HFFc6 (cell line): Measurements from ENCODE around the gene MTHFSD. TPM values are rescaled to one million over a fixed set of nuclear protein-coding genes. Genes with fewer than 3 reads are reported as not detected.

Experiments
- DNase-seq: peaks from one replicate; pipeline ENCODE4 v3.0.0-alpha.2; 2018
- H3K27ac Mint-ChIP-seq: 2 replicates; pipeline ENCODE4 v1.8.0; 2020; ENCODE audit warnings: mild to moderate bottlenecking, mixed read lengths
- H3K27me3 Mint-ChIP-seq: 2 replicates; pipeline ENCODE4 v1.8.0; 2021; ENCODE audit warnings: mild to moderate bottlenecking, moderate library complexity, mixed read lengths; ENCODE audit not compliant: insufficient read depth
- H3K36me3 Mint-ChIP-seq: 2 replicates; pipeline ENCODE4 v1.8.0; 2021; ENCODE audit warnings: low read depth, mixed read lengths
- H3K4me1 Mint-ChIP-seq: 2 replicates; pipeline ENCODE4 v1.8.0; 2020; ENCODE audit warnings: low read depth, mixed read lengths
- H3K4me3 Mint-ChIP-seq: 2 replicates; pipeline ENCODE4 v1.8.0; 2020; ENCODE audit warnings: mild to moderate bottlenecking, moderate library complexity, mixed read lengths
- H3K9me3 Mint-ChIP-seq: 2 replicates; pipeline ENCODE4 v1.8.0; 2020; ENCODE audit warnings: mild to moderate bottlenecking, mixed read lengths
- total RNA-seq, 6 experiments: library from RNA; stranded (reverse); fragmentation: NEBNext Ultra II Directional; extraction: Animal tissue kit (Norgen Biotek cat#: 25700); gene quantifications; 2 replicates in 1 of 6; 3 replicates in 5 of 6; pipeline ENCODE4 v1.2.3, GENCODE V29; 2021
- TF ChIP-seq, protein P1 (sequence below): fragments of 200-600 bp; sonication (generic); IDR thresholded peaks from 2 replicates; pipeline ENCODE4 v1.5.0; 2021; ENCODE audit warnings: antibody characterized with exemption, mild to moderate bottlenecking

MTHFSD gene
- total RNA-seq, 6 experiments from 2014 or later: 16.8 to 18.6 (median 17.0) TPM

DNA sequence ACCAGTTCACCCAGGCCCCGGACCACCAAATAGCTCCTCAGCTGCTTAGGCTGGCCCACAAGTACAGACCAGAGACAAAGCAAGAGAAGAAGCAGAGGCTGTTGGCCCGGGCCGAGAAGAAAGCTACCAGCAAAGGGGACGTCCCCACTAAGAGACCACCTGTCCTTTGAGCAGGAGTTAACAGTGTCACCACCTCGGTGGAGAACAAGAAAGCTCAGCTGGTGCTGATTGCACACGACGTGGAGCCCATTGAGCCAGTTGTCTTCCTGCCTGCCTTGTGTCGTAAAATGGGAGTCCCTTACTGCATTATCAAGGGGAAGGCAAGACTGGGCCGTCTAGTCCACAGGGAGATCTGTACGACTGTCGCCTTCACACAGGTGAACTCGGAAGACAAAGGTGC, 29.3 kb downstream of the MTHFSD start:
- Mint-ChIP-seq H3K4me3 (no peak overlapping the region), H3K4me1 (peaks cover 21% of the 10 kb centered on the region), H3K27ac (no peak overlapping the region), H3K9me3 (peaks cover 6% of the 10 kb centered on the region), H3K36me3 (peaks cover 20% of the 10 kb centered on the region), H3K27me3 (peaks cover 20% of the 10 kb centered on the region)
- no peak for DNase-seq
- TF ChIP-seq, protein P1, sequence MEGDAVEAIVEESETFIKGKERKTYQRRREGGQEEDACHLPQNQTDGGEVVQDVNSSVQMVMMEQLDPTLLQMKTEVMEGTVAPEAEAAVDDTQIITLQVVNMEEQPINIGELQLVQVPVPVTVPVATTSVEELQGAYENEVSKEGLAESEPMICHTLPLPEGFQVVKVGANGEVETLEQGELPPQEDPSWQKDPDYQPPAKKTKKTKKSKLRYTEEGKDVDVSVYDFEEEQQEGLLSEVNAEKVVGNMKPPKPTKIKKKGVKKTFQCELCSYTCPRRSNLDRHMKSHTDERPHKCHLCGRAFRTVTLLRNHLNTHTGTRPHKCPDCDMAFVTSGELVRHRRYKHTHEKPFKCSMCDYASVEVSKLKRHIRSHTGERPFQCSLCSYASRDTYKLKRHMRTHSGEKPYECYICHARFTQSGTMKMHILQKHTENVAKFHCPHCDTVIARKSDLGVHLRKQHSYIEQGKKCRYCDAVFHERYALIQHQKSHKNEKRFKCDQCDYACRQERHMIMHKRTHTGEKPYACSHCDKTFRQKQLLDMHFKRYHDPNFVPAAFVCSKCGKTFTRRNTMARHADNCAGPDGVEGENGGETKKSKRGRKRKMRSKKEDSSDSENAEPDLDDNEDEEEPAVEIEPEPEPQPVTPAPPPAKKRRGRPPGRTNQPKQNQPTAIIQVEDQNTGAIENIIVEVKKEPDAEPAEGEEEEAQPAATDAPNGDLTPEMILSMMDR: no peak

DNA sequence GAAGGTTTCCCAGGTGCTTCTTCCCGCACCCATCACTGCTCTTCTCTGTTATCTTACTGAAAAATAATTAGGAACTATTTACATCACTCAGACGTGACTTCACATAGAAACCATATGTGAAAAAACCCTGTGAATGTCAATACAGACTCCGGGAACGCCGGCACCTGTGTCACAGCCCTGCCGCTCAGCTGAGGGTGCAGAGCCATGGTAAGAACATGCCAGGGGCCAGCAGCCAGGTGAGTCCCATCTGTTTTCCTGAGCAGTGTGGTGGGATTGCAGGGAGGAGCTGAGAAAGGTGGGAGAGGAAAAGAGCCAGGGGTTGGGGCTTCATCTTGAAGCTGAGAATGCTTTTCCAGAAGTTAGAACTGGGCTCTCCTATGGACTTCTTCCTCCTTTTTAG, 31.0 kb downstream of the MTHFSD start:
- Mint-ChIP-seq H3K27me3 (peaks cover 24% of the 10 kb centered on the region), H3K9me3 (peaks cover 6% of the 10 kb centered on the region)

DNA sequence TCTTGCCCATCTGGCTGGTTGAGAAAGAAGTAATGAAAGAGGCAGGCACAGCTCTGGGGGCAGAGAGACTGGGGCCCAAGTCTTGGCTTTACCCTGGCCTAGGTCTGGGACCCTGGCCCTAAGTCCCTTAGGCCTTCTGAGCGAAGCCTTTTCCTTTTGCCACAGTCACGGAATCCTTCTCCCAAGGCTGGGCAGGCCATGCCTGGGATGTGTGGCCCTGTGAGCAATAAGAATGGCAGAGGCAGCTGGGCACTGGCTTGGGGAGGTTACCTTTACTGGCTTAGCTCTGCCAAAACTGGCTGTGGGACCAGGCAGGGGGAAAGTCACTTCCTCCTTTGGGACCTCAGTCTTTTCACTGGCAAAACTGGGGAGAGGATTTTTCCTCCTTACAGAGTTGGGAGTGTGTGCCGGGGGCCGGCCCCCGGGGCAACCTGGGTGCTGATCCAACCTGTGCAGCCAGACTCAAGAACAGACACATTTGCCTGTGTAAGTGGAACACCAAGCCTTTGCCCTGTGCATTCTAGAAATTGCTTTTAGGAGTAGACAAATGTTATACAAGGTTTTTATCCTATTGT, 31.8 kb downstream of the MTHFSD start:
- no peak for DNase-seq
- TF ChIP-seq, protein P1: no peak
- Mint-ChIP-seq H3K27ac (no peak overlapping the region), H3K36me3 (peaks cover 6% of the 10 kb centered on the region; the same call in 1 of the 2 replicates), H3K27me3 (peaks cover 24% of the 10 kb centered on the region), H3K9me3 (peaks cover 6% of the 10 kb centered on the region), H3K4me3 (no peak overlapping the region), H3K4me1 (peaks cover 16% of the 10 kb centered on the region)

More for the DNA sequence above, 31.0 kb downstream of the MTHFSD start:
- no peak overlapping the region for H3K27ac Mint-ChIP-seq
- H3K4me1 Mint-ChIP-seq: peaks cover 21% of the 10 kb centered on the region
- H3K36me3 Mint-ChIP-seq: peaks cover 12% of the 10 kb centered on the region
- TF ChIP-seq, protein P1: no peak
- DNase-seq: no peak
- no peak overlapping the region for H3K4me3 Mint-ChIP-seq

DNA sequence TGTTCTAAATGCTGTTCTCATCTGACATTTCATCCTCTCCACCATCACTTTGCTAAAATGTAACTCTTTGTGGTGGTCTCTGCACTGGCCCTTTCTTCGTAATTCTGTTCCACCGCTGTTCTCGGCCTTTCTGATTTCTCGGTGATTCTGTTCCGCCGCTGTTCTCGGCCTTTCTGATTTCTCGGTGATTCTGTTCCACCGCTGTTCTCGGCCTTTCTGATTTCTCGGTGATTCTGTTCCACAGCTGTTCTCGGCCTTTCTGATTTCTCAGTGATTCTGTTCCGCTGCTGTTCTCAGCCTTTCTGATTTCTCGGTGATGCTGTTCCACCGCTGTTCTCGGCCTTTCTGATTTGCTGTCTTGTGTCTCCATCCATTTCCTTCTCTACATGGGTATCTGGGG, 32.4 kb downstream of the MTHFSD start:
- no peak overlapping the region for H3K27ac Mint-ChIP-seq
- DNase-seq: no peak
- peaks cover 24% of the 10 kb centered on the region for H3K27me3 Mint-ChIP-seq
- TF ChIP-seq, protein P1: no peak
- peaks cover 4% of the 10 kb centered on the region for H3K9me3 Mint-ChIP-seq
- no peak overlapping the region for H3K4me3 Mint-ChIP-seq
- H3K4me1 Mint-ChIP-seq: peaks cover 15% of the 10 kb centered on the region
- H3K36me3 Mint-ChIP-seq: peaks cover 4% of the 10 kb centered on the region; the same call in 1 of the 2 replicates

DNA sequence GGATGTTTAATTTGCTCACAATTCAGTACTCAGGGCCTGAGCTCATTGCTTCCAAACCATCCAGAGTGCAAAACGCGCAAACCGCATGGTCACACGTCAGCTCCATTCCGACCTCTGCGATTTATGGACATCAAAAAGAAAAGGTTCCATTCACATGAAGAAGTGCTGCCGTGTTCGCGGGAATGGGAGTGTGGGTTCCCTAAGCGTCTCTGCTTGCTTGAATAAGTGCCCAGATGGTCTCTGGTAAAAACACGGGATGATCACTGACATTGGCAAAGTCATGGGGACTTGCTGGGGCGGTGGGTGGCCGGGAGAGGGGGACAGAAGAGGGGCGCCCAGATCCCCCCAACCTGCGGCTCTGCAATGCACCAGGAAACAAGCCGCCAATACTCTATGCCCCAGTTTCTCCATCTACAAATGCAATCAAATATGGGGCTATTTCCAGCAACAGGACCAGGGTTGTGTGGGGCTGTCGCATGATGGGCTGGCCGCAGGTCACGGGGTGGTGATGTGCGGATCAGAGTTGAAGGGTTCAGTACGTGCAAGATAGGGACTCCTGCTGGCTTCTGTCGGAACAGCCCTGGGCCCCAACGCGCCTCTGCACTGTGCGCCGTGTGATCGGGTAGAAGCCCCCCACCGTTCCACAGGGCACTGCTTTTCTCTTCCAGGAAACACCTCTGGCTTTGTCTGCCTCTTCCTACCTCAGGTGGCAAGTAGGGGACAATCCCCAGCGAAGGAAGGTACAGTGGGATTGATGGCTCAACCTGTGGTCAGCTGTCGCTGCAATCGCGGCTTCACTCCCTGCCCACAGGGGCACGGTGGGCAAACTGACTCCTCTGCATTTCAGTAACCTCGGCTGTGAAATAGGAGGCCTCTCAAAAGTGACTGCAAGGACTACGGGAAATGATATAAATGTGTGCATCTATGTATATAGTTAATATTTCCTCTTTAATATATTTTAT, 33.5 kb downstream of the MTHFSD start:
- Mint-ChIP-seq H3K36me3 (no peaks in the 10 kb centered on the region), H3K4me1 (peaks cover 20% of the 10 kb centered on the region), H3K27ac (no peak overlapping the region), H3K9me3 (no peaks in the 10 kb centered on the region), H3K4me3 (no peak overlapping the region), H3K27me3 (peaks cover 24% of the 10 kb centered on the region)
- TF ChIP-seq, protein P1: no peak
- no peak for DNase-seq
